ENCODE data around the gene B3GALNT2.

Gene B3GALNT2

GRCh38 chr1:235455097-235455496, 49.2 kb downstream of the B3GALNT2 start:
- Histone ChIP-seq H3K36me3 (peaks cover 8% of the 10 kb centered on the region), H3K27ac (no peak overlapping the region), H3K4me3 (ENCODE audit: low read depth in 1 of 2, low read length in 1 of 2) (no peak overlapping the region), H3K27me3 (no peaks in the 10 kb centered on the region), H3K9me3 (no peaks in the 10 kb centered on the region), H3K4me1 (ENCODE audit: control insufficient read depth in 1 of 2, insufficient read depth in 1 of 2, low read depth in 1 of 2, low read length in 1 of 2) (no peaks in the 10 kb centered on the region)
- TF ChIP-seq CTCF (IDR thresholded peaks at IDR 0.05), result no peak

GRCh38 chr1:235454021-235454420, 50.2 kb downstream of the B3GALNT2 start:
- no peaks in the 10 kb centered on the region for H3K9me3 ChIP-seq
- TF ChIP-seq CTCF (IDR thresholded peaks at IDR 0.05), result no peak
- no peak overlapping the region for H3K27ac ChIP-seq
- no peaks in the 10 kb centered on the region for H3K27me3 ChIP-seq
- peaks cover 10% of the 10 kb centered on the region for H3K36me3 ChIP-seq
- no peak overlapping the region for H3K4me3 ChIP-seq (ENCODE audit: low read depth in 1 of 2, low read length in 1 of 2)
- H3K4me1 ChIP-seq (ENCODE audit: control insufficient read depth in 1 of 2, insufficient read depth in 1 of 2, low read depth in 1 of 2, low read length in 1 of 2), result peaks cover 0 to 2% of the 10 kb centered on the region in 2 experiments

DNA sequence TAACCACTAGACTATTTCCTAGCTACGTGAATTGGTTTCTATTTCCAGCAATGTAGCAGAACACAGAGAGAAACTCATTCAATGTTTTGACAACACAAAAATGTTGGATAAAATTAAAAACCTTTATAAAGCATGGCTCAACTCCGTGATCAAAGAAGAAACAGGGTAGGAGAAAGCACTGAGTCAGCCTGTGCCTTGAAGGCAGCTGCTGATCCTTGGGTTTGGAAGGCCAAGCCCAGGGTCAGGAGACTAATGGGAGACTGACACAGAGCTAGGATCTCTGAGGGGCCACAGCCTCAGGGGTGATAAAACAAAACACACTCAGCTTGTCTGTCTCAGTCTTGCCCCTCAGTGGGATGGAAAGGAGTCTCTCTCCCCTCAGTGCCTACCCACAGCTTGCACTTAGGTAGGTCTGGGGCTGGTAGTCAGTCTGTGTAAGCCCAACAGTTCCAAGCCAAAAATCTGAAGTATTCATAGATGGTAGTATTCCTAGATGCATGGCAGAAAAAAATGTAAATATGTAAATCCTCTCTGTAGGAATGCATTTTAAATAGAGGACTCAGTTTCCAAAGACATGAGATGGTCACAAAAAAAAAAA, 53.3 kb downstream of the B3GALNT2 start:
- Histone ChIP-seq H3K9me3 (no peaks in the 10 kb centered on the region), H3K27me3 (no peaks in the 10 kb centered on the region), H3K4me3 (ENCODE audit: low read depth in 1 of 2, low read length in 1 of 2) (no peak overlapping the region), H3K27ac (no peak overlapping the region), H3K36me3 (peaks cover 34% of the 10 kb centered on the region), H3K4me1 (ENCODE audit: control insufficient read depth in 1 of 2, insufficient read depth in 1 of 2, low read depth in 1 of 2, low read length in 1 of 2) (peaks cover 0 to 3% of the 10 kb centered on the region in 2 experiments)
- no peak for TF ChIP-seq CTCF (IDR thresholded peaks at IDR 0.05)

- Histone ChIP-seq H3K36me3 (peaks cover 40% of the 10 kb centered on the region), H3K9me3 (no peaks in the 10 kb centered on the region), H3K27me3 (no peaks in the 10 kb centered on the region), H3K4me3 (ENCODE audit: low read depth in 1 of 2, low read length in 1 of 2) (no peak overlapping the region), H3K4me1 (ENCODE audit: control insufficient read depth in 1 of 2, insufficient read depth in 1 of 2, low read depth in 1 of 2, low read length in 1 of 2) (peaks cover 0 to 3% of the 10 kb centered on the region in 2 experiments), H3K27ac (no peak overlapping the region)
- TF ChIP-seq CTCF (IDR thresholded peaks at IDR 0.05), result no peak
Observed at GRCh38 chr1:235450433-235450832, 53.8 kb downstream of the B3GALNT2 start.

GRCh38 chr1:235448616-235449015, 55.6 kb downstream of the B3GALNT2 start:
- Histone ChIP-seq H3K9me3 (no peaks in the 10 kb centered on the region), H3K36me3 (peaks cover 58% of the 10 kb centered on the region), H3K27me3 (no peaks in the 10 kb centered on the region), H3K4me3 (ENCODE audit: low read depth in 1 of 2, low read length in 1 of 2) (no peak overlapping the region), H3K27ac (no peak overlapping the region), H3K4me1 (ENCODE audit: control insufficient read depth in 1 of 2, insufficient read depth in 1 of 2, low read depth in 1 of 2, low read length in 1 of 2) (peaks cover 0 to 3% of the 10 kb centered on the region in 2 experiments)
- no peak for TF ChIP-seq CTCF (IDR thresholded peaks at IDR 0.05)
